SK-N-SH treated with all-trans-retinoic acid at 6 μM for 48 hours (cell line): ENCODE measurements around the gene IGLL1.

Source experiments
- ARNTL ChIP-seq: fragments of 450-650 bp; formaldehyde crosslinking; IDR thresholded peaks from 2 replicates; pipeline ENCODE4 v1.5.0; 2020; ENCODE audit warnings: low read depth, mild to moderate bottlenecking, moderate library complexity, borderline replicate concordance
- SNAI2 ChIP-seq: fragments of 250-450 bp; sonication (Bioruptor Pico); IDR thresholded peaks from 2 replicates; pipeline ENCODE4 v1.5.0; 2020; ENCODE audit warnings: mild to moderate bottlenecking, moderate library complexity
- ZC3H10 ChIP-seq: fragments of 250-450 bp; sonication (Bioruptor Pico); IDR thresholded peaks from 2 replicates; pipeline ENCODE4 v1.5.1; 2021; ENCODE audit warnings: mild to moderate bottlenecking, moderate library complexity
- ZNF8 ChIP-seq: fragments of 450-650 bp; formaldehyde crosslinking; IDR thresholded peaks from 2 replicates; pipeline ENCODE4 v1.5.0; 2020; ENCODE audit warnings: mild to moderate bottlenecking, moderate library complexity

DNA sequence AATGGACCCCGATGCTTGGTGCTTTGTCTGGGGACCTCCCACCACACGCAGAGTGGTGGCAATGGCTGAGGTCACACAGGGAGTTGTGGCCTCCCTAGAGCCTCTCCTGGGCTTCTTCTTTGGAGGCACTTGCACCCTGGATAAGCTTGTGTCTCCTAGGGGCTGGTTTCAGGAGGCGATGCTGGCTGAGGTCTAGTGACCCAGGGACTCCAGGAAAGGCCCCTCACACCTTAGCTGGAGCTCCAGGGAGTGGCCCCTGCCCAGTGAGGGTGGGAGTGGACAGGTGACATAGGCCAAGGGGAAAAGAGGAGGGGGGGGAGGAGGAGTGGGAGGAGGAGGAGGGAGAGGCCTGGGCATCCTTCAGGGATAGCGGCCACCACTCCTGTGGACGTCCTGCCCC lies 810 bp downstream of the IGLL1 start:
- TF ChIP-seq SNAI2 (CRISPR knock-in tag) (no peak), ZC3H10 (no peak), ARNTL (CRISPR knock-in tag) (no peak), ZNF8 (CRISPR knock-in tag) (no peak)
